Hepatocyte (in vitro differentiated cells): ENCODE measurements around the gene NFIA. TPM values are rescaled to one million over a fixed set of nuclear protein-coding genes. Genes with fewer than 3 reads are reported as not detected.

Experiments
- DNase-seq: peaks from one replicate; pipeline ENCODE4 v3.0.0-alpha.2; 2016; ENCODE audit warnings: low spot score
- H2AFZ ChIP-seq: fragments of 200-600 bp; sonication (generic); 2 replicates; pipeline ENCODE4 v1.6.0; 2016; ENCODE audit warnings: antibody characterized with exemption, mild to moderate bottlenecking
- H3K27ac ChIP-seq: fragments of 200-600 bp; sonication (generic); 2 replicates; pipeline ENCODE4 v1.5.1; 2016; ENCODE audit warnings: mild to moderate bottlenecking
- H3K27me3 ChIP-seq: fragments of 200-600 bp; sonication (generic); 2 replicates; pipeline ENCODE4 v1.6.1; 2016
- H3K36me3 ChIP-seq: fragments of 200-600 bp; sonication (generic); replicated peaks from 2 replicates; pipeline ENCODE4 v1.5.1; 2016; ENCODE audit warnings: low read depth; ENCODE audit not compliant: insufficient read depth
- H3K4me1 ChIP-seq: fragments of 200-600 bp; sonication (generic); 2 replicates; pipeline ENCODE4 v1.5.1; 2016; ENCODE audit warnings: mild to moderate bottlenecking, moderate library complexity; ENCODE audit not compliant: insufficient read depth
- H3K4me2 ChIP-seq: fragments of 200-600 bp; sonication (generic); 2 replicates; pipeline ENCODE4 v1.6.0; 2016
- H3K4me3 ChIP-seq: fragments of 200-600 bp; sonication (generic); 2 replicates; pipeline ENCODE4 v1.5.1; 2016; ENCODE audit warnings: mild to moderate bottlenecking
- H3K79me2 ChIP-seq: fragments of 200-600 bp; sonication (generic); 2 replicates; pipeline ENCODE4 v1.6.0; 2017; ENCODE audit warnings: mild to moderate bottlenecking
- H3K9me2 ChIP-seq: fragments of 200-600 bp; sonication (generic); replicated peaks from 2 replicates; pipeline ENCODE4 v1.6.0; 2017; ENCODE audit warnings: mild to moderate bottlenecking; ENCODE audit not compliant: insufficient read depth
- H3K9me3 ChIP-seq: fragments of 200-600 bp; sonication (generic); 2 replicates; pipeline ENCODE4 v1.5.1; 2016; ENCODE audit warnings: low read depth, mild to moderate bottlenecking
- H4K20me1 ChIP-seq: fragments of 200-600 bp; sonication (generic); 2 replicates; pipeline ENCODE4 v1.6.0; 2016; ENCODE audit warnings: mild to moderate bottlenecking; ENCODE audit not compliant: insufficient read depth, poor library complexity, severe bottlenecking
- CTCF ChIP-seq: fragments of 200-600 bp; sonication (generic); IDR thresholded peaks from 2 replicates; pipeline ENCODE4 v1.5.1; 2016; ENCODE audit warnings: antibody characterized with exemption, mild to moderate bottlenecking; ENCODE audit not compliant: poor library complexity
- EZH2 ChIP-seq: fragments of 200-600 bp; sonication (generic); IDR thresholded peaks from 2 replicates; pipeline ENCODE4 v1.6.1; 2016; ENCODE audit warnings: antibody characterized with exemption, mild to moderate bottlenecking, borderline replicate concordance
- EZH2phosphoT487 ChIP-seq: fragments of 200-600 bp; sonication (generic); IDR thresholded peaks from one replicate; pipeline ENCODE4 v1.6.1; 2018; ENCODE audit warnings: antibody characterized with exemption, mild to moderate bottlenecking, low read depth, moderate library complexity; ENCODE audit not compliant: unreplicated experiment, severe bottlenecking
- WGBS: methylation state at CpG from one replicate; pipeline ENCODE4 v1.1.6; 2016; ENCODE audit warnings: low lambda C conversion rate; ENCODE audit errors: missing lambda C conversion rate; 5-methylcytosine and 5-hydroxymethylcytosine counted together
- polyA plus RNA-seq: library from polyadenylated mRNA; unstranded; fragments of >200 nt; fragmentation: Nextera tagmentation; extraction: Ambion mirVana; gene quantifications from 2 replicates; pipeline ENCODE4 v1.2.1, GENCODE V29; 2016
- total RNA-seq: library from RNA; depleted of rRNA; stranded (reverse); fragments of >200 nt; gene quantifications from 2 replicates; pipeline ENCODE4 v1.2.3, GENCODE V29; 2014

The NFIA gene
- total and polyA plus RNA-seq, 2 experiments from 2014 or later = 15.1 to 18.2 TPM

- H3K9me3 ChIP-seq = no peaks in the 10 kb centered on the region
- H3K36me3 ChIP-seq = no peaks in the 10 kb centered on the region
- no peak for DNase-seq
- no peaks in the 10 kb centered on the region for H4K20me1 ChIP-seq
- no peak overlapping the region for H2AFZ ChIP-seq
- no peaks in the 10 kb centered on the region for H3K4me1 ChIP-seq
- H3K4me3 ChIP-seq = no peak overlapping the region
- TF ChIP-seq EZH2 = no peak
- TF ChIP-seq CTCF = no peak
- no peak for TF ChIP-seq EZH2phosphoT487
- H3K27ac ChIP-seq = no peak overlapping the region
- no peaks in the 10 kb centered on the region for H3K79me2 ChIP-seq
- H3K4me2 ChIP-seq = no peak overlapping the region
- no peaks in the 10 kb centered on the region for H3K9me2 ChIP-seq
- H3K27me3 ChIP-seq = no peaks in the 10 kb centered on the region
- WGBS = 63% methylated on average over 7 of the region's 7 CpGs
Measured at GRCh38 chr1:61377242-61377958, 295.0 kb downstream of the NFIA start.

GRCh38 chr1:61378494-61379180 lies 296.3 kb downstream of the NFIA start:
- Histone ChIP-seq H3K4me1 (no peaks in the 10 kb centered on the region), H3K4me2 (no peak overlapping the region), H3K27ac (no peak overlapping the region), H4K20me1 (no peaks in the 10 kb centered on the region), H3K27me3 (no peaks in the 10 kb centered on the region), H3K9me2 (no peaks in the 10 kb centered on the region), H3K9me3 (no peaks in the 10 kb centered on the region), H3K36me3 (no peaks in the 10 kb centered on the region), H3K79me2 (no peaks in the 10 kb centered on the region), H2AFZ (no peak overlapping the region), H3K4me3 (no peak overlapping the region)
- TF ChIP-seq EZH2 (no peak), EZH2phosphoT487 (no peak), CTCF (no peak)
- WGBS = 77% methylated on average over 4 of the region's 4 CpGs
- no peak for DNase-seq

- H2AFZ ChIP-seq = no peak overlapping the region
- no peaks in the 10 kb centered on the region for H3K27me3 ChIP-seq
- H3K9me2 ChIP-seq = no peaks in the 10 kb centered on the region
- H3K36me3 ChIP-seq = no peaks in the 10 kb centered on the region
- H3K79me2 ChIP-seq = no peaks in the 10 kb centered on the region
- no peak for TF ChIP-seq EZH2phosphoT487
- no peak for TF ChIP-seq CTCF
- TF ChIP-seq EZH2 = no peak
- no peaks in the 10 kb centered on the region for H3K9me3 ChIP-seq
- 87% methylated on average over 2 of the region's 2 CpGs for WGBS
- DNase-seq = no peak
- no peaks in the 10 kb centered on the region for H4K20me1 ChIP-seq
- H3K4me3 ChIP-seq = no peak overlapping the region
- no peak overlapping the region for H3K4me2 ChIP-seq
- no peak overlapping the region for H3K27ac ChIP-seq
- H3K4me1 ChIP-seq = no peaks in the 10 kb centered on the region
Measured at GRCh38 chr1:61379693-61380092, 297.3 kb downstream of the NFIA start.
